ENCODE measurements around the gene MIER1.

DNA sequence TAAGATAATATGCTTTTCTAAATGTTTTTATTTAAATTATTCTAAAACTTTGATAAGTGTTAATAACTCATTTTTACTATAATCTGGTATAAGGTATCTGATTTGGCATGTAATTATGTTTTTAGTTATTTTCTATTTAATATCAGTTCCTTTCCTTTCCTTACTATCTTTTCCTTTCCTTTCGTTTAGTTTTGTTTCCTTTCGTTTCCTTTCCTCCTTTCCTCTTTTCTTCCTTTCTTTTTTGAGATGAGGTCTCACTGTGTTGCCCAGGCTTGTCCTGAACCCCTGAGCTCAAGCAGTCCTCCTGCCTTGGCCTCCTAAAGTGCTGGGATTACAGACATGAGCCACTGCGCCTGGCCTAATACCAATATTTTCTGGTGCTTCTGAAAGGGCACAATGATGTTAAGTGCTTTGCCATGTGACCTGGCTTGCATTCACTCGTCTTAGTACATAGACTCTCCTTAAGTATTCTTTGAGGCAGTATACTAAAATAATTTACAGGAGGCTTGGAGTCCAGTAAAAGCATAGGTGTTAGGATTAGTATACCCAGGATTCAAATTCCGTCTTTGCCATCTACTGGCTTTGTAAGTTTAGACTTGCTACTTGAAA, 18.7 kb downstream of the MIER1 start:
- no peak for TF ChIP-seq ZNF274 (IDR thresholded peaks at IDR 0.05; ENCODE audit: low read depth, low read length)
- TF ChIP-seq YY1 (IDR thresholded peaks at IDR 0.05; ENCODE audit: insufficient read depth, insufficient read length), result no peak
- TF ChIP-seq SUZ12 (IDR thresholded peaks at IDR 0.05; ENCODE audit: extremely low read depth, insufficient read depth, insufficient read length), result no peak

Measured in NT2/D1 (cell line).